Neuronal stem cell (in vitro differentiated cells): ENCODE results near the gene PLIN3.
A peak's percentile ranks its signal among the peaks of the same experiment; 100 is the strongest.
"Not testable (repeated sequence)": the region's sequence is repeated elsewhere in the genome, so short reads cannot be mapped to it uniquely, and the experiment has no call there.

Experiments used
- DNase-seq: peaks from one replicate; pipeline ENCODE4 v3.0.0-alpha.2; 2013; ENCODE audit warnings: low spot score
- H2AFZ ChIP-seq: one replicate; pipeline ENCODE4 v1.6.1; 2013; ENCODE audit warnings: mild to moderate bottlenecking, low read length, inconsistent platforms
- H2AK5ac ChIP-seq: 2 replicates; pipeline ENCODE4 v1.6.1; 2013; ENCODE audit warnings: low read depth, mild to moderate bottlenecking, inconsistent platforms, low read length, moderate library complexity, mixed read lengths
- H2BK120ac ChIP-seq: 2 replicates; pipeline ENCODE4 v1.6.1; 2013; ENCODE audit warnings: low read depth, mild to moderate bottlenecking, inconsistent platforms, low read length, moderate library complexity, mixed read lengths
- H2BK12ac ChIP-seq: one replicate; pipeline ENCODE4 v1.6.1; 2013; ENCODE audit warnings: low read length, inconsistent platforms
- H2BK15ac ChIP-seq: 2 replicates; pipeline ENCODE4 v1.6.1; 2013; ENCODE audit warnings: mild to moderate bottlenecking, low read length, inconsistent platforms, mixed read lengths
- H2BK5ac ChIP-seq: one replicate; pipeline ENCODE4 v1.6.1; 2013; ENCODE audit warnings: inconsistent platforms, mild to moderate bottlenecking, low read length, moderate library complexity
- H3K14ac ChIP-seq: one replicate; pipeline ENCODE4 v1.6.1; 2013; ENCODE audit warnings: low read length, inconsistent platforms
- H3K18ac ChIP-seq: 2 replicates; pipeline ENCODE4 v1.6.1; 2013; ENCODE audit warnings: low read length, inconsistent platforms
- H3K23ac ChIP-seq: 2 replicates; pipeline ENCODE4 v1.6.1; 2013; ENCODE audit warnings: low read depth, mild to moderate bottlenecking, mixed read lengths, low read length, inconsistent platforms; ENCODE audit not compliant: poor library complexity
- H3K27ac ChIP-seq: replicated peaks from 3 replicates; pipeline ENCODE4 v1.5.1; 2013; ENCODE audit warnings: low read length, inconsistent platforms
- H3K27me3 ChIP-seq, 3 experiments: 2 replicates each; pipeline ENCODE4 v1.6.1; 2013; ENCODE audit warnings: low read length in 3 of 3, mild to moderate bottlenecking in 2 of 3, inconsistent platforms in 1 of 3, low read depth in 1 of 3, mixed read lengths in 1 of 3, moderate library complexity in 1 of 3; ENCODE audit not compliant: control insufficient read depth in 3 of 3, insufficient read depth in 3 of 3
- H3K36me3 ChIP-seq, 2 donors: replicated peaks in 1 of 2; 2 replicates each; pipeline ENCODE4 v1.6.1; 2013; ENCODE audit warnings: low read length in 2 of 2; ENCODE audit not compliant: control insufficient read depth in 2 of 2, insufficient read depth in 2 of 2
- H3K4ac ChIP-seq: 2 replicates; pipeline ENCODE4 v1.6.1; 2013; ENCODE audit warnings: inconsistent platforms, mild to moderate bottlenecking, low read length, moderate library complexity
- H3K4me1 ChIP-seq, 2 donors: 1 replicate in 1 of 2; 2 replicates in 1 of 2; pipeline ENCODE4 v1.6.1; 2013; ENCODE audit warnings: low read length in 2 of 2, low read depth in 1 of 2; ENCODE audit not compliant: control insufficient read depth in 2 of 2, insufficient read depth in 1 of 2
- H3K4me2 ChIP-seq: one replicate; pipeline ENCODE4 v1.6.1; 2013; ENCODE audit warnings: mild to moderate bottlenecking, low read length, inconsistent platforms; ENCODE audit not compliant: insufficient read depth, poor library complexity, severe bottlenecking
- H3K4me3 ChIP-seq, 2 donors: 2 replicates each; pipeline ENCODE4 v1.5.1; 2013; ENCODE audit warnings: low read length in 2 of 2, mild to moderate bottlenecking in 2 of 2, inconsistent platforms in 1 of 2, moderate library complexity in 1 of 2
- H3K79me1 ChIP-seq: one replicate; pipeline ENCODE4 v1.6.1; 2013; ENCODE audit warnings: low read depth, mild to moderate bottlenecking, inconsistent platforms, low read length, moderate library complexity
- H3K9ac ChIP-seq: one replicate; pipeline ENCODE4 v1.6.1; 2013; ENCODE audit warnings: mild to moderate bottlenecking, low read depth, low read length, inconsistent platforms; ENCODE audit not compliant: poor library complexity
- H3K9me3 ChIP-seq, 2 donors: replicated peaks in 1 of 2; 2 replicates each; pipeline versions ENCODE3 to v1.6.1; 2013; ENCODE audit warnings: low read length in 2 of 2, mild to moderate bottlenecking in 2 of 2, inconsistent platforms in 1 of 2, low read depth in 1 of 2, mixed read lengths in 1 of 2, moderate library complexity in 1 of 2; ENCODE audit not compliant: control insufficient read depth in 2 of 2, insufficient read depth in 1 of 2
- H4K8ac ChIP-seq: one replicate; pipeline ENCODE4 v1.6.1; 2013; ENCODE audit warnings: low read depth, mild to moderate bottlenecking, inconsistent platforms, low read length, moderate library complexity
- H4K91ac ChIP-seq: one replicate; pipeline ENCODE4 v1.6.1; 2013; ENCODE audit warnings: low read length, low read depth, mild to moderate bottlenecking, inconsistent platforms; ENCODE audit not compliant: poor library complexity
- WGBS, 2 donors: extraction: QIAGEN DNeasy Blood & Tissue Kit; methylation state at CpG; one replicate each; pipeline ENCODE4 v1.1.7; 2013; ENCODE audit warnings: missing lambda C conversion rate in 2 of 2, mixed read lengths in 1 of 2; ENCODE audit not compliant: insufficient read length in 2 of 2, insufficient replicate concordance in 1 of 2; ENCODE audit errors: extremely low coverage in 2 of 2; 5-methylcytosine and 5-hydroxymethylcytosine counted together

PLIN3 gene

GRCh38 chr19:4843647-4843965 is 23.9 kb downstream of the PLIN3 start:
- no CpG with 5 or more reads among the region's 6 CpGs for WGBS, 2 donors
- DNase-seq: no peak
- Histone ChIP-seq H3K4me1 (no peaks in the 10 kb centered on the region), H3K4me2 (no peak overlapping the region), H3K9ac (no peak overlapping the region), H3K4ac (no peak overlapping the region), H2BK120ac (no peak overlapping the region), H3K27me3 (no peaks in the 10 kb centered on the region), H3K23ac (no peak overlapping the region), H2AK5ac (no peak overlapping the region), H3K14ac (no peak overlapping the region), H3K36me3 (peaks cover 35 to 75% of the 10 kb centered on the region in 2 donors), H4K8ac (no peak overlapping the region), H3K9me3 (no peaks in the 10 kb centered on the region), H2BK15ac (no peak overlapping the region), H3K4me3 (no peak overlapping the region), H3K18ac (no peak overlapping the region), H2BK12ac (no peak overlapping the region), H2BK5ac (no peak overlapping the region), H3K79me1 (peaks cover 2% of the 10 kb centered on the region), H2AFZ (no peak overlapping the region), H3K27ac (no peak overlapping the region), H4K91ac (no peak overlapping the region)

- Histone ChIP-seq H3K36me3 (peaks cover 17 to 56% of the 10 kb centered on the region in 2 donors), H2AK5ac (no peak overlapping the region), H2AFZ (no peak overlapping the region), H3K18ac (no peak overlapping the region), H3K79me1 (no peaks in the 10 kb centered on the region), H4K8ac (no peak overlapping the region), H3K9ac (no peak overlapping the region), H3K14ac (no peak overlapping the region), H2BK120ac (no peak overlapping the region), H2BK12ac (no peak overlapping the region), H3K27me3 (no peaks in the 10 kb centered on the region), H3K4ac (no peak overlapping the region), H3K4me2 (no peak overlapping the region), H3K27ac (no peak overlapping the region), H3K4me1 (no peaks in the 10 kb centered on the region), H3K23ac (peak overlapping the region; percentile 44), H4K91ac (no peak overlapping the region), H3K4me3 (no peak overlapping the region), H2BK5ac (no peak overlapping the region), H3K9me3 (no peaks in the 10 kb centered on the region), H2BK15ac (no peak overlapping the region)
- WGBS, 2 donors: no CpG with 5 or more reads among the region's 17 CpGs
- DNase-seq: no peak
Observed at GRCh38 chr19:4839192-4839591, 28.3 kb downstream of the PLIN3 start.

GRCh38 chr19:4832776-4833175 is 34.7 kb downstream of the PLIN3 start:
- H3K4ac ChIP-seq: no peak overlapping the region

GRCh38 chr19:4831979-4832340 is 35.5 kb downstream of the PLIN3 start:
- H3K79me1 ChIP-seq, H3K18ac ChIP-seq, H2BK12ac ChIP-seq, H2BK5ac ChIP-seq, H2BK15ac ChIP-seq, H3K9ac ChIP-seq, H3K9me3 ChIP-seq, H3K23ac ChIP-seq, DNase-seq, H3K4ac ChIP-seq, H3K14ac ChIP-seq, H3K27ac ChIP-seq, H4K91ac ChIP-seq, H3K4me1 ChIP-seq, H3K36me3 ChIP-seq: not testable (repeated sequence)
- Histone ChIP-seq H3K4me2 (peak overlapping the region; percentile 89), H2BK120ac (peak overlapping the region; percentile 54), H2AFZ (peak overlapping the region; percentile 98), H4K8ac (peak overlapping the region; percentile 92), H3K27me3 (peaks cover 0 to 13% (median 7%) of the 10 kb centered on the region in 3 experiments), H3K4me3 (peak overlapping the region; percentile 45 to 72), H2AK5ac (peak overlapping the region; percentile 84)
- no CpG with 5 or more reads among the region's 9 CpGs for WGBS, 2 donors

More at GRCh38 chr19:4832776-4833175, 34.7 kb downstream of the PLIN3 start:
- Histone ChIP-seq H3K27me3 (peaks cover 0 to 13% (median 7%) of the 10 kb centered on the region in 3 experiments), H3K23ac (no peak overlapping the region), H3K14ac (no peak overlapping the region), H3K4me1 (peaks cover 0 to 1% of the 10 kb centered on the region in 2 donors), H3K36me3 (peaks cover 0 to 7% of the 10 kb centered on the region in 2 donors), H3K4me2 (no peak overlapping the region), H2BK5ac (no peak overlapping the region), H4K91ac (no peak overlapping the region), H2BK120ac (no peak overlapping the region), H3K18ac (no peak overlapping the region), H2BK15ac (no peak overlapping the region), H2AK5ac (no peak overlapping the region), H3K9ac (no peak overlapping the region), H3K27ac (no peak overlapping the region), H2BK12ac (no peak overlapping the region), H3K9me3 (peaks cover 0 to 4% of the 10 kb centered on the region in 2 donors), H3K79me1 (peaks cover 1% of the 10 kb centered on the region), H4K8ac (no peak overlapping the region), H2AFZ (no peak overlapping the region), H3K4me3 (no peak overlapping the region)
- no CpG with 5 or more reads among the region's 5 CpGs for WGBS, 2 donors
- no peak for DNase-seq
